Putamen (tissue), 1 donor: Measurements from ENCODE around the gene FBXW7.

Experiments used
- DNase-seq: peaks from one replicate; pipeline ENCODE4 v3.0.0-alpha.2; 2016; ENCODE audit warnings: low spot score

FBXW7 gene

DNA sequence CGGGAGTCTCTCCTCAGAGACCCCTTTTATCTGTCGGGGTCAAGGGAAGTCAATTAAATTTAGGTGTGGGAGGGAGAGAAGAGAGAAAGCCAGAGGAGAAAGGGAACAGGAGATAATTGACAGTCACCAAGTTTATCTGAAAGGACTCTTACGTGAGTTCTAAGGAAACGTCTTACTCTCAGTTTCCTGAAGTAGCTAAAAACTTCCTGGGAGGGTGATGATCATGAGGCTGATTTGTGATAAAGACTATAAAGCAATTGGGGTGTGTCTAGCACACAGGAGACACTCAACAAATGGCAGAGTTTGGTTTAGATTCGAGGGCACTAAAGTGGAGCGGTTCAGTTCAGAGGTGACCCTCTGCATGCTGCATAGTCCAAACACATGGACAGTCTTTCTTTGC lies 254.1 kb downstream of the FBXW7 start:
- DNase-seq, result no peak

DNA sequence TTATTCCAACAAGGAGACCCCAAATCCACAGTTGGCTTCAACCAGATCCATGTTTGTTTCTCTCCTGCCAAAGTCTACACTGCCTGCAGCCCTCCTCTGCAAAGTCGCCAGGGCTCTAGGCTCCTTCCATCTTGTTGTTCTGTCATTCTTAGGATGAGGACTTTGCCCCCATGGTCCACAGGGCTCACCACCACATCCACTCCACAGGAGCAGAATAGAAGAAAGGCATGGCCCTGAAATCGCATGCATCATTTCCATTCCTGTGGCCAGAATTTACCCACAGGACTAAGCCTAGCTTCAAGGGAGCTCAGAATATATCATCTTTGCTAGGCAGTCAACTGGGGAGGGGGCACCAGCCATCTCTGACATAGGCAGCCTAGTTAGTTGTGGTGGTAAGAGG lies 254.7 kb downstream of the FBXW7 start:
- no peak for DNase-seq

DNA sequence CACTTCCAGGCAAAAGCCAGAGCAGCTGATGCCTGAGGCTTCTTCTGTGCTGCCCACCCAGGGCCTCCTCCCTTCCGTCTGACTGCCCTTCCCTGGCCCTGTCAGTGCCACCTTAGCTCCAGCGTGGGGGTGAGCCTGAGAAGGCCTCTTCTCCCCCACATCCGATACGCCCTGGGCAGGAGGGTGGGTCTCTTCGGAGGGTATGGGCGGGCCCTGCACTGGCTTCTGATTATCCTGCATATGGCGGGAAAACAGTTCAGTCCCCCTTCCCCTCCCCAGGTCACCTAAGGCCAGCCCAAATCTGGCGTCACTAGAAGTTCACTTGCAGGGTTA lies 256.7 kb downstream of the FBXW7 start:
- DNase-seq, result no peak

DNA sequence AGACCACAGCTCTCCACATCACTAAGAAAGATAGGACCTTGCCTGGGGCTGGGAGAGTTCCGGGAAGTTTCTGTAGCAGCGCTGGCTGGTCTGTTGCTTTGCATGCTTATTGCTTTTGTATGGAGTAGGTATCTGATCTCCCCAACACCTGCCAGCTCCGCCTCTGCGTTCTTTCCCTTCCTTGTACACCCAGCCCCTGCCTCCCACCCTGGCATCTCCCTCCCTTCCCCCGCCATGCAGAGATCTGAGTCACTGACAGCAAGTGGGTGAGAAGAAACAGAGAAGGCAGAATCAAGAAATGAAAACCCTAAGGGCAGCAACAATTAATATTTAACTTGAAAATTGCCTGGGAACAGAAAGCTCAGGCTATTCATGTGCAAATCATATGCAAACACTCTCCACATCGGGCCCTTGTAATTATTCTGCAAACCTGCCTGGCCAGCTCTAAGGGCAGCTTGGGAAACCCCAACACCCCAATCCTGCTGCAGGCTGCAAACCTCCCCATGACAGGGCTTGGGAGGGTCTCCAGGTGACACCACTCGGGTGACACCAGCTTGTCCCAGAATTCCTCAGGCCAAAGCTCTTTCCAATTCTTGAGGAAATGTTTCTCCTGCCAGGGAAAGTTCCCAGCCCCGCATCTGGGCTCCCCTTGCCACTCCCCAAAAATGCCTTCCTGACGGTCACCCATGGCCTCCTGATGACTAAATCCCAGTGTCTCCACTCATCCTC lies 257.2 kb downstream of the FBXW7 start:
- DNase-seq, result peak; percentile 76

DNA sequence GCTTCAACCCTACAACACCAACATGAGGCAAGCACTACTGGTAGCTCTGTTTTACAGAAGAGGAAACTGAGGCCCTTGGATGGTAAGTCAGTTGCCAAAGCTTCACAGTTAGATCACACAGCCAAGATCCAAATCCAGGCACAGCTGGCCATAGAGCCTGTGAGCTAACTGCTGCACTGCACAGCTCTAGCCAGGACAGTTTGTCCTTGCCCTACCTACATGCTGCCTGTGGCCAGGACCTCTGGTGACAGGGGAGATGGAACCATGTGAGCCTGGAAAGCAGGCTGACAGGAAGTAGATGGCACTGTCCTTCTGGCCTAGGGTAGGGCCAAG lies 257.8 kb downstream of the FBXW7 start:
- DNase-seq, result no peak

DNA sequence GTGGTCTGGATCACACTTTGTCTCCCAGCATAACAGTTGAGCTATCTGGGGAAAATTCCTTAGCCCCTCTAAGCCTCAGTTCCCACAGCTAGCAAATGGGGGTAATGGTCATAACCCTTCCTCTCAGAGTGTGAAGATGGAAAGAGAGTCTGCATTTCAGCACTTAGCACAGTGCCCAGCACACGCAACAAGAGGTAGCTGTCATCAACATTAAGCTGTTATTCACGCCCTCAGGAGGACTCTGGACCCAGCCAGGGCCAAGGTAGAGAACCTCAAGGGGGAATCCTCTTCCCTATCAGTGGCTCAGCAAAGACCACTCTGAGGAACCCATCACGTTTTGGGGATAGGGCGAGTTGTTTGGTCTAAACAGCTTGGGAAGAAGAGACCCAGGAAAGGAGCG lies 258.6 kb downstream of the FBXW7 start:
- no peak for DNase-seq

DNA sequence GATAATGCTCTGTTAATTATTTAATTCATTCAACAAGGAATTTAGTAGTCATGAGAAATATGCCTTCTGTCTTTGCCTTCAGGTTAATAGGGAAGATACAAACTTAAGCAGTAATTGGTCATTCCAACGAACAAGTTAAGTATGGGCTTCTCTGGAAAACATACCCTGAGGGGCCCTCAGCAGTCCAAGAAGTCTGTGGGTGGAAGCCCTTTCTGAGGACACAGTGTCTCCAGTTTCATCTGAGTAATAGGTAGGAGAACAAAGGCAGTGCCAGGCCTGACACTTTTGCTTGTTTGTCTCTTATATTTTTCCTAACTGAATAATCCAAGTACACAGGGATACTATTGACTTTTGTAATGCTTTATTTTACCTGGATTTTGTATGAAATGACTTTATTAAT lies 262.5 kb downstream of the FBXW7 start:
- DNase-seq, result no peak
